GM23248 (cell line): Measurements from ENCODE around the gene ELANE. TPM values are rescaled to one million over a fixed set of nuclear protein-coding genes. Genes with fewer than 3 reads are reported as not detected.

Experiments
- DNase-seq: peaks from one replicate; pipeline ENCODE4 v3.0.0-alpha.2; 2015
- H2AFZ ChIP-seq: fragments of 200-600 bp; sonication (generic); 2 replicates; pipeline ENCODE4 v1.6.1; 2016; ENCODE audit warnings: antibody characterized with exemption
- H3F3A ChIP-seq: fragments of 200-600 bp; sonication (generic); 2 replicates; pipeline ENCODE4 v1.6.1; 2016; ENCODE audit warnings: mild to moderate bottlenecking, antibody characterized with exemption, mixed run types; ENCODE audit not compliant: insufficient read depth
- H3K27ac ChIP-seq: fragments of 200-600 bp; sonication (generic); 2 replicates; pipeline ENCODE4 v1.5.1; 2016; ENCODE audit warnings: mild to moderate bottlenecking
- H3K27me3 ChIP-seq: fragments of 200-600 bp; sonication (generic); replicated peaks from 2 replicates; pipeline ENCODE4 v1.6.1; 2016; ENCODE audit warnings: mild to moderate bottlenecking; ENCODE audit not compliant: insufficient read depth
- H3K36me3 ChIP-seq: fragments of 200-600 bp; sonication (generic); 2 replicates; pipeline ENCODE4 v1.6.1; 2016; ENCODE audit warnings: low read depth, mild to moderate bottlenecking
- H3K4me1 ChIP-seq: fragments of 200-600 bp; sonication (generic); 2 replicates; pipeline ENCODE4 v1.6.1; 2016; ENCODE audit warnings: mild to moderate bottlenecking; ENCODE audit not compliant: insufficient read depth
- H3K4me2 ChIP-seq: fragments of 200-600 bp; sonication (generic); one replicate; pipeline ENCODE4 v1.6.1; 2016; ENCODE audit warnings: mild to moderate bottlenecking; ENCODE audit not compliant: unreplicated experiment
- H3K4me3 ChIP-seq: fragments of 200-600 bp; sonication (generic); 2 replicates; pipeline ENCODE4 v1.5.1; 2016; ENCODE audit warnings: mild to moderate bottlenecking
- H3K79me2 ChIP-seq: fragments of 200-600 bp; sonication (generic); 2 replicates; pipeline ENCODE4 v1.6.1; 2016; ENCODE audit warnings: mild to moderate bottlenecking; ENCODE audit not compliant: insufficient read depth
- H3K9ac ChIP-seq: fragments of 200-600 bp; sonication (generic); 2 replicates; pipeline ENCODE4 v1.6.1; 2016; ENCODE audit warnings: mild to moderate bottlenecking
- H3K9me2 ChIP-seq: fragments of 200-600 bp; sonication (generic); 2 replicates; pipeline ENCODE4 v1.6.1; 2016; ENCODE audit warnings: mixed run types, mild to moderate bottlenecking, moderate library complexity; ENCODE audit not compliant: insufficient read depth
- H3K9me3 ChIP-seq: fragments of 200-600 bp; sonication (generic); one replicate; pipeline ENCODE4 v1.6.1; 2017; ENCODE audit warnings: low read depth
- H4K20me1 ChIP-seq: fragments of 200-600 bp; sonication (generic); 2 replicates; pipeline ENCODE4 v1.6.0; 2016; ENCODE audit not compliant: insufficient read depth
- EZH2 ChIP-seq: fragments of 200-600 bp; sonication (generic); IDR thresholded peaks from 2 replicates; pipeline ENCODE4 v1.6.1; 2018; ENCODE audit warnings: antibody characterized with exemption, mild to moderate bottlenecking; ENCODE audit not compliant: insufficient read depth, poor library complexity, severe bottlenecking
- EZH2phosphoT487 ChIP-seq: fragments of 200-600 bp; sonication (generic); IDR thresholded peaks from 2 replicates; pipeline ENCODE4 v1.6.1; 2018; ENCODE audit warnings: antibody characterized with exemption, moderate library complexity, mild to moderate bottlenecking, low read depth; ENCODE audit not compliant: insufficient read depth
- WGBS, 2 experiments: methylation state at CpG; one replicate each; pipeline ENCODE4 v1.1.6; 2015 to 2017; ENCODE audit warnings: low lambda C conversion rate in 2 of 2, low coverage in 1 of 2; ENCODE audit errors: missing lambda C conversion rate in 2 of 2; 5-methylcytosine and 5-hydroxymethylcytosine counted together
- in situ Hi-C: fragments of 300-500 bp; cut with MboI; formaldehyde crosslinking; loops from 2 replicates; pipeline ENCODE4 v1.15.0; 2020
- polyA plus RNA-seq: library from polyadenylated mRNA; unstranded; fragments of >200 nt; fragmentation: Nextera tagmentation; extraction: Ambion mirVana; gene quantifications from 2 replicates; pipeline ENCODE4 v1.2.1, GENCODE V29; 2016
- total RNA-seq: library from RNA; depleted of rRNA; stranded (reverse); fragments of >200 nt; shearing (Covaris generic); gene quantifications from 2 replicates; pipeline ENCODE4 v1.2.3, GENCODE V29; 2014

The ELANE gene
- total and polyA plus RNA-seq, 2 experiments from 2014 or later = 0.34 TPM; not detected in 1

GRCh38 chr19:821231-821824 is 30.8 kb upstream of the ELANE start:
- in situ Hi-C loops = no loop called here
- Histone ChIP-seq H3K27ac (no peak overlapping the region), H3K27me3 (peaks cover 4% of the 10 kb centered on the region; the same call in 1 of the 2 replicates), H3K79me2 (no peaks in the 10 kb centered on the region), H3K9ac (no peak overlapping the region; the same call in 1 of the 2 replicates), H3K36me3 (no peaks in the 10 kb centered on the region), H3K9me3 (no peaks in the 10 kb centered on the region), H3K4me2 (peak overlapping the region; percentile 47), H3K4me1 (no peaks in the 10 kb centered on the region), H3K4me3 (peak overlapping the region; percentile 64), H3K9me2 (no peaks in the 10 kb centered on the region), H2AFZ (peak overlapping the region; percentile 59), H4K20me1 (no peaks in the 10 kb centered on the region), H3F3A (no peaks in the 10 kb centered on the region)
- 1 to 6% methylated on average over 15 to 45 of the region's 64 CpGs for WGBS, 2 experiments
- TF ChIP-seq EZH2phosphoT487 (no peak), EZH2 (no peak)
- no peak for DNase-seq

GRCh38 chr19:821825-822503 is 30.1 kb upstream of the ELANE start, which contains the start of gene PLPPR3:
PLPPR3 (minus strand) TSS chr19:821955; CDS start chr19:821559, 396 bp downstream.
- Histone ChIP-seq H3K4me3 (peak within 1 kb of the TSS; percentile 64), H3K4me2 (peak within 1 kb of the TSS; percentile 47)
- WGBS, 2 experiments = 0 to 4% methylated on average over 1 to 59 of the region's 86 CpGs

GRCh38 chr19:823565-824121 is 28.5 kb upstream of the ELANE start:
- 71 to 74% methylated on average over 12 of the region's 12 CpGs for WGBS, 2 experiments
- Histone ChIP-seq H3K27me3 (peaks cover 4% of the 10 kb centered on the region; the same call in 1 of the 2 replicates), H3K9me2 (no peaks in the 10 kb centered on the region), H3K36me3 (no peaks in the 10 kb centered on the region), H3K27ac (no peak overlapping the region), H3K9me3 (no peaks in the 10 kb centered on the region), H3K4me1 (no peaks in the 10 kb centered on the region), H2AFZ (no peak overlapping the region), H3F3A (no peaks in the 10 kb centered on the region), H3K79me2 (no peaks in the 10 kb centered on the region), H3K4me2 (no peak overlapping the region), H3K4me3 (no peak overlapping the region), H3K9ac (no peak overlapping the region), H4K20me1 (no peaks in the 10 kb centered on the region)
- no peak for DNase-seq
- no peak for TF ChIP-seq EZH2
- TF ChIP-seq EZH2phosphoT487 = no peak
- in situ Hi-C loops = no loop called here

More at GRCh38 chr19:821825-822503, 30.1 kb upstream of the ELANE start, which contains the start of gene PLPPR3:
- in situ Hi-C loops = no loop called here
- Histone ChIP-seq H3K9me2 (no peaks in the 10 kb centered on the region), H3K9me3 (no peaks in the 10 kb centered on the region), H2AFZ (peak within 1 kb of the TSS; percentile 59), H3K79me2 (no peaks in the 10 kb centered on the region), H3K27ac (no peak within 1 kb of the TSS), H3K9ac (no peak within 1 kb of the TSS; the same call in 1 of the 2 replicates), H3F3A (no peaks in the 10 kb centered on the region), H3K4me1 (no peaks in the 10 kb centered on the region), H3K27me3 (peaks cover 4% of the 10 kb centered on the region; the same call in 1 of the 2 replicates), H4K20me1 (no peaks in the 10 kb centered on the region), H3K36me3 (no peaks in the 10 kb centered on the region)
- no peak for DNase-seq
- no peak for TF ChIP-seq EZH2phosphoT487
- no peak for TF ChIP-seq EZH2

- no peak overlapping the region for H3K9ac ChIP-seq
- H2AFZ ChIP-seq = no peak overlapping the region
- no peaks in the 10 kb centered on the region for H3K9me3 ChIP-seq
- H3K9me2 ChIP-seq = no peaks in the 10 kb centered on the region
- no peaks in the 10 kb centered on the region for H3K4me1 ChIP-seq
- no peaks in the 10 kb centered on the region for H3K79me2 ChIP-seq
- H3K27ac ChIP-seq = no peak overlapping the region
- no peaks in the 10 kb centered on the region for H3K36me3 ChIP-seq
- 79 to 82% methylated on average over 15 of the region's 15 CpGs for WGBS, 2 experiments
- H3K4me2 ChIP-seq = no peak overlapping the region
- DNase-seq = no peak
- in situ Hi-C loops = no loop called here
- no peak overlapping the region for H3K4me3 ChIP-seq
- H4K20me1 ChIP-seq = no peaks in the 10 kb centered on the region
- TF ChIP-seq EZH2phosphoT487 = no peak
- TF ChIP-seq EZH2 = no peak
- H3F3A ChIP-seq = no peaks in the 10 kb centered on the region
- peaks cover 4% of the 10 kb centered on the region; the same call in 1 of the 2 replicates for H3K27me3 ChIP-seq
Observed at GRCh38 chr19:824885-825284, 27.2 kb upstream of the ELANE start.
